Brain microvascular endothelial cell (primary cell): ENCODE measurements around the gene MYDGF.

ENCODE experiments used
- DNase-seq: peaks from one replicate; pipeline ENCODE4 v3.0.0-alpha.2; 2020
- H3K27ac ChIP-seq: fragments of 250-450 bp; sonication (Bioruptor Pico); 2 replicates; pipeline ENCODE4 v1.5.1; 2020; ENCODE audit warnings: mild to moderate bottlenecking, moderate library complexity
- H3K27me3 ChIP-seq: fragments of 250-450 bp; sonication (Bioruptor Pico); replicated peaks from 2 replicates; pipeline ENCODE4 v1.5.1; 2020; ENCODE audit warnings: mild to moderate bottlenecking
- H3K36me3 ChIP-seq: fragments of 250-450 bp; sonication (Bioruptor Pico); replicated peaks from 2 replicates; pipeline ENCODE4 v1.5.1; 2020; ENCODE audit warnings: mild to moderate bottlenecking
- H3K4me3 ChIP-seq: 2 replicates; pipeline ENCODE4 v1.5.1; 2011; ENCODE audit warnings: low read depth, mild to moderate bottlenecking, control low read depth, low read length, moderate library complexity
- in situ Hi-C: cut with HindIII; loops from 2 replicates; pipeline ENCODE4 v1.10.0; 2017; ENCODE audit warnings: low sequenced_read_pairs, low pct_ligation_motif_present
- TF ChIP-seq, protein P1 (sequence below): IDR thresholded peaks from 2 replicates; pipeline ENCODE4 v1.5.1; 2011; ENCODE audit warnings: low read depth, mild to moderate bottlenecking, moderate library complexity, low read length, control low read depth, inconsistent platforms; ENCODE audit errors: missing control alignments

The MYDGF gene

DNA sequence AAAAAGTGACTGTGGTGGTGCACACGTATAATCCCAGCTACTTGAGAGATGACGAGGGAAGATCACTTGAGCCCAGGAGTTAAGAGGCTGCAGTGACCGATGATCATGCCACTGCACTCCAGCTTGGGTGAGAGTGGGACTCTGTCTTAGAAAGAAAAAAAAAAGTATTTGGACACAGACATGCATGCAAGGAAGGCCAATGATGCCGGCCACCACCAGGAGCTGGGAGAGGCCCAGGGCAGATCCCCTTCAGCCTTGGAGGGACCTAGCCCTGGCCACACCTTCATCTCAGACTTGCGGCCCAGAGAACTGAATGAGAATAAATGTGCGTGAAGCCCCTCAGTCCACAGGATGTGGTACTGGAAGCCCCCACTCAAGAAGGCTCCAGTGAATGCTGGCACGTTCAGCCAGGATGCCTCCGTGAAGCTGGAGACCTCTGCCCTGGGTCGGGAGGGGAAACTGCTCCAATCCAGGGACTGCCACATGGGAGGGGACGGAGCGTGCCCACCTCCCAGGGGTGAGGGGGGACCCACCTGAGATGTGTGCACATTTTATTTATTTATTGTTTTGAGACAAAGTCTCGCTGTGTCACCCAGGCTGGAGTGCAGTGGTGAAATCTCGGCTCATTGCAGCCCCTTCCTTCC is 16.2 kb downstream of the MYDGF start:
- no peak overlapping the region for H3K4me3 ChIP-seq
- in situ Hi-C loops = no loop called here
- H3K36me3 ChIP-seq = peaks cover 53% of the 10 kb centered on the region
- H3K27ac ChIP-seq = no peak overlapping the region
- H3K27me3 ChIP-seq = no peaks in the 10 kb centered on the region
- TF ChIP-seq, protein P1, sequence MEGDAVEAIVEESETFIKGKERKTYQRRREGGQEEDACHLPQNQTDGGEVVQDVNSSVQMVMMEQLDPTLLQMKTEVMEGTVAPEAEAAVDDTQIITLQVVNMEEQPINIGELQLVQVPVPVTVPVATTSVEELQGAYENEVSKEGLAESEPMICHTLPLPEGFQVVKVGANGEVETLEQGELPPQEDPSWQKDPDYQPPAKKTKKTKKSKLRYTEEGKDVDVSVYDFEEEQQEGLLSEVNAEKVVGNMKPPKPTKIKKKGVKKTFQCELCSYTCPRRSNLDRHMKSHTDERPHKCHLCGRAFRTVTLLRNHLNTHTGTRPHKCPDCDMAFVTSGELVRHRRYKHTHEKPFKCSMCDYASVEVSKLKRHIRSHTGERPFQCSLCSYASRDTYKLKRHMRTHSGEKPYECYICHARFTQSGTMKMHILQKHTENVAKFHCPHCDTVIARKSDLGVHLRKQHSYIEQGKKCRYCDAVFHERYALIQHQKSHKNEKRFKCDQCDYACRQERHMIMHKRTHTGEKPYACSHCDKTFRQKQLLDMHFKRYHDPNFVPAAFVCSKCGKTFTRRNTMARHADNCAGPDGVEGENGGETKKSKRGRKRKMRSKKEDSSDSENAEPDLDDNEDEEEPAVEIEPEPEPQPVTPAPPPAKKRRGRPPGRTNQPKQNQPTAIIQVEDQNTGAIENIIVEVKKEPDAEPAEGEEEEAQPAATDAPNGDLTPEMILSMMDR = no peak
- DNase-seq = no peak

GRCh38 chr19:4652075-4652474 is 18.1 kb downstream of the MYDGF start:
- no peak for DNase-seq
- TF ChIP-seq, protein P1 = no peak
- Histone ChIP-seq H3K27me3 (no peaks in the 10 kb centered on the region), H3K27ac (no peak overlapping the region), H3K36me3 (peaks cover 36% of the 10 kb centered on the region), H3K4me3 (no peak overlapping the region)
- in situ Hi-C loops = no loop called here

- no peaks in the 10 kb centered on the region for H3K27me3 ChIP-seq
- no peak for DNase-seq
- peaks cover 22% of the 10 kb centered on the region for H3K36me3 ChIP-seq
- TF ChIP-seq, protein P1 = no peak
- no peak overlapping the region for H3K4me3 ChIP-seq
- in situ Hi-C loops = no loop called here
- no peak overlapping the region for H3K27ac ChIP-seq
Measured at GRCh38 chr19:4650159-4650558, 20.0 kb downstream of the MYDGF start.

DNA sequence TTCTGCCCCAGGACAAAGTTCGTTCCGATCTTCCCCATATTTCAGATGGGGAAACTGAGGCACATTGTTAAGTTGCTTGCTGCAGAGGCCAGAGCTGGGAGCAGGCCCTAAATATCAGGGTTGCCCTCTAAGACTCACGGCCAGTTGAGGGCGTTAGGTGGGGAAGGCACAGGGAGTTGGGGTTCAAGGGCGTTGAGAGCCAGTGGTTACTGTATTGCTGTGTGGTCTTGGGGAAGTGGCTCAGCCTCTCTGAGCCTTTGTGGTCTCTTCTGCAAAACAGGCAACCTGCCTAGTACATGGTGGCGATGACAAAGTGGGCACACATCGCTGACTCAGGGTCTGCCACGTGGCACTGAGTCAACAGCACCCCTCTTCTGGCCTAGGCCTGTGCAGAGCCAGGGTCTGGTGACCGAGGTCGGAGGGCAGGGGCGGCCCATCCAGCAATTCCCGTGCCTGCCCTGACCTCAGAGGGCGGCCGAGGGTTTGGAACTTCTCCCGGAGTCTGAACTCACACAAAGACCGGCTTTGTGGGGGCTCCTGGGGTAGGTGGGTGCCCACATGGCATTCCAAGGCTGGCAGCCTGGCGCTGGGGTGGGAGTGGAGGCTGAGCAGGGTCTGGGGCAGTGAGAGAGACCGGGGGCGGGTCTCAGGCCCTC is 20.6 kb downstream of the MYDGF start:
- DNase-seq = no peak
- no peaks in the 10 kb centered on the region for H3K27me3 ChIP-seq
- peaks cover 16% of the 10 kb centered on the region for H3K36me3 ChIP-seq
- H3K27ac ChIP-seq = no peak overlapping the region
- H3K4me3 ChIP-seq = no peak overlapping the region
- TF ChIP-seq, protein P1 = no peak
- in situ Hi-C loops = no loop called here

- TF ChIP-seq, protein P1 = peak; percentile 53
- in situ Hi-C loops = no loop called here
- peaks cover 13% of the 10 kb centered on the region for H3K36me3 ChIP-seq
- peak; percentile 43 for DNase-seq
- H3K4me3 ChIP-seq = no peak overlapping the region
- H3K27ac ChIP-seq = no peak overlapping the region
- no peaks in the 10 kb centered on the region for H3K27me3 ChIP-seq
Measured at GRCh38 chr19:4647676-4648644, 22.2 kb downstream of the MYDGF start.
